ENCODE data around the gene AK4. TPM values are rescaled to one million over a fixed set of nuclear protein-coding genes. Genes with fewer than 3 reads are reported as not detected.

Gene AK4
- total and polyA plus RNA-seq, 7 donors = 9.7 to 74.1 (median 37.8) TPM

GRCh38 chr1:65267683-65268082, 119.7 kb downstream of the AK4 start:
- intact Hi-C loops (cut with DNase I) = no loop called here
- H3K9me3 ChIP-seq = no peaks in the 10 kb centered on the region

GRCh38 chr1:65269612-65270011, 121.6 kb downstream of the AK4 start:
- H3K9me3 ChIP-seq = no peaks in the 10 kb centered on the region
- DNase-seq = no peak

More at GRCh38 chr1:65267683-65268082, 119.7 kb downstream of the AK4 start:
- Histone ChIP-seq H3K4me3 (no peak overlapping the region), H3K27ac (no peak overlapping the region), H3K36me3 (no peaks in the 10 kb centered on the region), H3K4me1 (peaks cover 0 to 21% (median 15%) of the 10 kb centered on the region in 4 donors), H3K27me3 (peaks cover 0 to 41% (median 9%) of the 10 kb centered on the region in 3 donors)
- no peak for DNase-seq
- TF ChIP-seq EP300 (IDR thresholded peaks at IDR 0.05) = no peak
- no peak for TF ChIP-seq POLR2A (IDR thresholded peaks at IDR 0.05)
- TF ChIP-seq CTCF (IDR thresholded peaks at IDR 0.05) = no peak
- no peak for TF ChIP-seq POLR2AphosphoS5 (IDR thresholded peaks at IDR 0.05)
- WGBS, 2 donors = 71 to 73% methylated on average over 1 of the region's 1 CpG

GRCh38 chr1:65276197-65276939, 128.4 kb downstream of the AK4 start:
- WGBS, 2 donors = 74 to 77% methylated on average over 1 of the region's 1 CpG
- no peak for DNase-seq
- Histone ChIP-seq H3K4me1 (no peaks in the 10 kb centered on the region), H3K4me3 (no peak overlapping the region), H3K27ac (no peak overlapping the region), H3K9me3 (no peaks in the 10 kb centered on the region), H3K27me3 (no peaks in the 10 kb centered on the region), H3K36me3 (no peaks in the 10 kb centered on the region)
- TF ChIP-seq EP300 (IDR thresholded peaks at IDR 0.05) = no peak
- no peak for TF ChIP-seq CTCF (IDR thresholded peaks at IDR 0.05)
- TF ChIP-seq POLR2A (IDR thresholded peaks at IDR 0.05) = no peak
- no peak for TF ChIP-seq POLR2AphosphoS5 (IDR thresholded peaks at IDR 0.05)
- intact Hi-C loops (cut with DNase I) = no loop called here

More at GRCh38 chr1:65269612-65270011, 121.6 kb downstream of the AK4 start:
- Histone ChIP-seq H3K27me3 (peaks cover 0 to 30% (median 9%) of the 10 kb centered on the region in 3 donors), H3K4me3 (no peak overlapping the region), H3K27ac (no peak overlapping the region), H3K4me1 (peaks cover 0 to 18% (median 13%) of the 10 kb centered on the region in 4 donors), H3K36me3 (no peaks in the 10 kb centered on the region)
- no peak for TF ChIP-seq POLR2A (IDR thresholded peaks at IDR 0.05)
- TF ChIP-seq POLR2AphosphoS5 (IDR thresholded peaks at IDR 0.05) = no peak
- TF ChIP-seq EP300 (IDR thresholded peaks at IDR 0.05) = no peak
- no peak for TF ChIP-seq CTCF (IDR thresholded peaks at IDR 0.05)
- intact Hi-C loops (cut with DNase I) = no loop called here
- 83 to 91% methylated on average over 2 of the region's 2 CpGs for WGBS, 2 donors

GRCh38 chr1:65277605-65278347, 129.8 kb downstream of the AK4 start:
- H3K36me3 ChIP-seq = no peaks in the 10 kb centered on the region
- H3K4me1 ChIP-seq = no peaks in the 10 kb centered on the region
- H3K27me3 ChIP-seq = no peaks in the 10 kb centered on the region
- no peak overlapping the region for H3K4me3 ChIP-seq
- H3K27ac ChIP-seq = no peak overlapping the region
- TF ChIP-seq POLR2A (IDR thresholded peaks at IDR 0.05) (no peak), EP300 (IDR thresholded peaks at IDR 0.05) (no peak), CTCF (IDR thresholded peaks at IDR 0.05) (no peak), POLR2AphosphoS5 (IDR thresholded peaks at IDR 0.05) (no peak)
- 65% methylated on average over 10 of the region's 10 CpGs for WGBS, 2 donors
- DNase-seq = no peak
- intact Hi-C loops (cut with DNase I) = no loop called here
- H3K9me3 ChIP-seq = no peaks in the 10 kb centered on the region
